GM23338 (cell line): ENCODE data around the gene RBKS.

Source experiments
- CREB1 ChIP-seq: fragments of 250-450 bp; sonication (Bioruptor Pico); IDR thresholded peaks from 2 replicates; pipeline ENCODE4 v1.5.0; 2020; ENCODE audit warnings: low read depth, mild to moderate bottlenecking, moderate library complexity
- CTCF ChIP-seq, 2 experiments: fragments of 200-600 bp in 1 of 2; sonication (generic) in 1 of 2; conservative IDR thresholded peaks; 2 replicates each; pipeline versions ENCODE4 v1.5.1 to v1.6.1; 2016 to 2017; ENCODE audit warnings: antibody characterized with exemption in 2 of 2, low read depth in 2 of 2, mild to moderate bottlenecking in 2 of 2, moderate library complexity in 1 of 2
- EZH2 ChIP-seq: fragments of 200-600 bp; sonication (generic); IDR thresholded peaks from one replicate; pipeline ENCODE4 v1.8.0; 2017; ENCODE audit warnings: antibody characterized with exemption, mild to moderate bottlenecking, low read depth; ENCODE audit not compliant: unreplicated experiment
- EZH2phosphoT487 ChIP-seq: fragments of 200-600 bp; sonication (generic); IDR thresholded peaks from one replicate; pipeline ENCODE4 v1.8.1; 2018; ENCODE audit warnings: antibody characterized with exemption; ENCODE audit not compliant: unreplicated experiment
- JUNB ChIP-seq: IDR thresholded peaks from one replicate; pipeline ENCODE4 v1.6.1; 2016; ENCODE audit warnings: antibody characterized with exemption; ENCODE audit not compliant: unreplicated experiment
- NANOG ChIP-seq: IDR thresholded peaks from 2 replicates; pipeline ENCODE4 v1.6.1; 2016; ENCODE audit warnings: antibody characterized with exemption, borderline replicate concordance
- POLR2AphosphoS5 ChIP-seq: IDR thresholded peaks from 2 replicates; pipeline ENCODE4 v1.6.1; 2016; ENCODE audit warnings: antibody characterized with exemption, low read depth
- REST ChIP-seq: IDR thresholded peaks from one replicate; pipeline ENCODE4 v1.6.1; 2018; ENCODE audit warnings: antibody characterized with exemption; ENCODE audit not compliant: unreplicated experiment
- STAT1 ChIP-seq: IDR thresholded peaks from one replicate; pipeline ENCODE4 v1.6.1; 2016; ENCODE audit warnings: antibody characterized with exemption; ENCODE audit not compliant: unreplicated experiment
- ZNF331 ChIP-seq: fragments of 250-450 bp; sonication (Bioruptor Pico); IDR thresholded peaks from 2 replicates; pipeline ENCODE4 v1.5.0; 2020; ENCODE audit warnings: low read depth, mild to moderate bottlenecking, moderate library complexity
- ZNF462 ChIP-seq: fragments of 250-450 bp; sonication (Bioruptor Pico); IDR thresholded peaks from 2 replicates; pipeline ENCODE4 v1.5.0; 2020; ENCODE audit warnings: mild to moderate bottlenecking, moderate library complexity
- TF ChIP-seq, protein P1 (sequence below): IDR thresholded peaks from 2 replicates; pipeline ENCODE4 v1.6.1; 2016; ENCODE audit warnings: antibody characterized with exemption

DNA sequence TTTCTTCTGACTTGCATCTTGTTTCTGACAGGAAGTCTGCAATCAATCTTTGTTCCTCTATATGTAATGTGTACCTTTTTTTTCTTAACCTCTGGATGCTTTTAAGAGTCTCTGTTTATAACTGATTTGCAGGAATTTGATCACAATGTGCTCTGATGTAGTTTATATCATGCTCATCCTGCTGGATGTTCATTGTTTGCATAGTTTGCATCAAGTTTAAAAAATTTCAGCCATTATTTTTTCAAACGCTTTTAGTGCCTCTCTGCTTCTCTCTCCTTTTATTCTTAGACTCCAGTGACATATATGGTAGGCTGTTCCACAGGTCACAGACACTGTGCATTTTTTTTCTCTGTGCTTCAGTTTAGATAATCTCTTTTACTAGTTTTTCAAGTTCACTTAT is 23.9 kb downstream of the RBKS start:
- TF ChIP-seq CTCF (conservative IDR thresholded peaks at IDR 0.05; ENCODE audit: low read depth in 2 of 2) (no peak), EZH2 (no peak), POLR2AphosphoS5 (no peak), EZH2phosphoT487 (no peak), ZNF331 (CRISPR knock-in tag) (no peak), CREB1 (no peak), STAT1 (no peak), REST (no peak), JUNB (no peak), NANOG (no peak), ZNF462 (CRISPR knock-in tag) (no peak)
- TF ChIP-seq, protein P1, sequence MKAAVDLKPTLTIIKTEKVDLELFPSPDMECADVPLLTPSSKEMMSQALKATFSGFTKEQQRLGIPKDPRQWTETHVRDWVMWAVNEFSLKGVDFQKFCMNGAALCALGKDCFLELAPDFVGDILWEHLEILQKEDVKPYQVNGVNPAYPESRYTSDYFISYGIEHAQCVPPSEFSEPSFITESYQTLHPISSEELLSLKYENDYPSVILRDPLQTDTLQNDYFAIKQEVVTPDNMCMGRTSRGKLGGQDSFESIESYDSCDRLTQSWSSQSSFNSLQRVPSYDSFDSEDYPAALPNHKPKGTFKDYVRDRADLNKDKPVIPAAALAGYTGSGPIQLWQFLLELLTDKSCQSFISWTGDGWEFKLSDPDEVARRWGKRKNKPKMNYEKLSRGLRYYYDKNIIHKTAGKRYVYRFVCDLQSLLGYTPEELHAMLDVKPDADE, result no peak
